HG03354 (cell line): ENCODE results near the gene ZNF560.

Experiments
- ATAC-seq: cut with Tn5 transposase; IDR thresholded peaks from one replicate; pipeline ENCODE4 v1.9.1; 2021; ENCODE audit warnings: mild to moderate bottlenecking; ENCODE audit not compliant: unreplicated experiment, poor library complexity, severe bottlenecking

Gene ZNF560

DNA sequence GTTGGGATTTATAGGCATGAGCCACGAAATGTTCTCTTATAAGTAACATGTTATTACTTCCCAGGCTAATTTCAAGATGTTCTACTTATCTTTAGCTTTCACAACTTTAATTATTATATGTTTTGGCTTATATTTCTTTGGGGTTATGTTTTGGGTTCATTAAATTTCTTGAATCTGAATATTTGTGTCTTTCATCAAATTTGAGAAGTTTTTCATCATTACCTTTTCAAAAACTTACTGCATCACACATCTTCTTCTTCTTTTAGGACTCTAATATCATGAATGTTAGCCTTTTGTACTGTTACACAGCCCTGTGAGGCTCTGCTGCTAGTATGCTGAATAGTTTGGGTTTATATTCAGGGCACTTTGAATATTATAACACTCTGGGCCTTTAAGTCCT, 53.4 kb downstream of the ZNF560 start:
- ATAC-seq = no peak

DNA sequence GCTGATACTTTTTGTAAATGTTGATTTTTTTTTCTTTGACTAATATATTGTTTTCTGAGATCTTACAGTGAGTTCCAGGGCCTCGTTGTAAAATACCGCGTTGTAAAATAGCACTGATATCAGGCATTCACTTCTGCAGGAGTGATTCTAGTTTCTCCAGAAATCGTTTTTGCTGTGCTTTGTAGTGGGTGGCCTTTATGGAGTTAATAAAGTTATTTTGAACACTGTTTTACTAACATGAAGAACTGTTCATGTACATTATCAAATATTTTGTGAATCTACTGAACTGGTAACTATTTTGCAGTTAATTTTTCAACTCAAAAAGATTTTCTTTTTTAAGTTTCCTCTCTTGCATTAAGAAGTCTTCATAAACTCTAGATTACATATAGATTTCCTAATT, 62.1 kb downstream of the ZNF560 start:
- no peak for ATAC-seq

DNA sequence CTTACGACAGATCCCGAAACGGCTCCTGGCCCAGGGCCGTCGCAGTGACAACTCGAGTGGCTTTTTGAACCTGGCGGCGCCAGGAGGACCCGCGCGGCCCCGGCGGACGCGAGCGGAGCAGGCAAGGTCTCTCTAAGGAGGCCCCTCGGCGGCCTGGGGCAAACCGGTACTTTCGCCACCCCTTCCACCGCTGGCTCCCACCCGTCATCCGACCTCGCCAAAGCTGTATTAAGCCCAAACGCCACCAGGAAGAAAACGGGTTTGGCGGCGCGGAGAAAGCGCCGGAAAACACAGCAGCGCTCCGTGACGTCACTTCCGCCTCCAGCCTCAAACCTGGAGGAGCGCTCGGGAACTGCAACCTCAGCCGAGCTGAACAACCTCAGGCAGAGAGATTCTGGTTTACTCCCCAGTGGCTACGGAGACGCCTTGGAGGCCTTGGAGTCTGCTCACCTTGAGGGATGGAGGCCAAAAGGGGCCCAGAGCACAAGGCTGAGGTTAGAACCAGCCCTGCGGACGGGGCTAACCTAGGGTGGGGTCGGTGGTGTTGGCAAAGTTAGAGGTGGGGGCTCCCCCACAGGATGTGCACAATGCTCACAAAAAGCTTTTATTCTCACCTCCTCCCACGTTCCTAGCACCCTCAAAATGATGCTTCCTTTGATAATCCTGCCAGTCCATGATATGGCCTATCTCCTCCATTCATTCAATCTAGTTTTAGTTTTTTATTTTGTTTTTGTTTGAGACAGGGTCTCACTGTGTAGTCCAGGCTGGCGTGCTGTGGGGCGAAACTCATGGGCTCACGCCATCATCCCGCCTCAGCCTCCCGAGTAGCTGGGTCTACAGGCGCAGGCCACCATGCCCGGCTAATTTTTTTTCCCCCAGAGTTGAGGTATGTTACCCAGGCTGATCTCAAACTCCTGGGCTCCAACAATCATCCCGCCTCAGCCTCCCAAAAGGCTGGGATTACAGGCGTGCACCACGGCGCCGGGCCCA, 62.8 kb downstream of the ZNF560 start, which contains the start of gene ZNF266:
TSS of gene ZNF266 (minus strand) at position 295 of the 990 bp plus-strand sequence. CDS start 15,484 bp downstream, outside the sequence.
- ATAC-seq = peak; percentile 96

DNA sequence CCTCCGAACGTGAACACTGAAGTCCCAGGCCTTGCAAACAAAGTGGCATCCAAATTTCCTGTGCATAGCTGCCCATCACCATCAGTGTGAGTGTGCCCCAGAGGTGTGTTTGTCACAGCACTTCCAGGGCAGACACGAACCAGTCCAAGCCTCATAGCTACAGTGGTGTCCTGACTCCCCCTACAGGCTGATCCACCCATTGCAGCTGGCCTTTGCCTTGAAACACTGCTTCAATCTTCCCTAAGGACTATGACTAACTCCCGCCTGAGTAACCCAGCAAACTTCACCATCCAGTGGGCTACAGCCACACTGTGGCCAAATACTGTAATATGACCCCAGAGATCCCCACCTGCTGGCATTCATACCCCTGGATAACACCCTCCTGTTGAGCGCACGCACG, 66.9 kb downstream of the ZNF560 start:
- no peak for ATAC-seq

DNA sequence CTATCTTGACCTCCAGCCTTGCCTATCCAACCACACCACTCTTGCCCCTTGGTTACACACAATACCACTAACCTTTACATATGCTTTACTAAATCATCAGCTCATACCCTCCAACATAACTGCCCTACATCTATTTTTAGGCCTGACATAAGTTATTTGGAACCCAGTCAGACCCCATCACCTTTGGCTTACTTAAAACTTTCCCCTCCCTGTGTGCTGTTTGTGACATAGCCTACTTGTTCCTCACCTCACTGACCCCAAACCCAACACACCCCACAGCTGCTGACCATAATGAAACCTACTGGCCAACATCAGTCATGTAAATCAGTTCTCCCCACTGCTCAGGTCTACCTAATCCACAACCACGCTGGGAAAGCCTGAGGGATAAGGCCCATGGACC, 68.0 kb downstream of the ZNF560 start:
- ATAC-seq = no peak

DNA sequence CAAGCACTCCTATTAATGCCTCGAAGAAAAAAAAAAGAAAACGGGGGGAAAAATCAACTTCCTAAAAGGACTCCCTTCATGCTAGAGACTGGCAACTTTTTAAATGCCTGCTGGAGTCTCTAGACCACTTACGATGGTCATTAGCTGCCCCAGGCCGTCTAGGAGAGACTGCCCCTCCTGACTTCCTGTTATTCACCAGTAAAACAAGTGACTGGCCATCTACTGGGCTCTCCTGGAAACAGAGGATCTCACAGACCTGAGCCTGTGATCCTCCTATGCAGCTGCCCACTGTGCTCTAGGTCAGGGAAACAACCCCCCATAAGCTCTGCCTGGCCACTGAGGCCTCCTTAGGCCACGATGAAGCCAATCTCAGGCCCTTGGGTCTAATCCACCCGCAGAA, 70.5 kb downstream of the ZNF560 start:
- ATAC-seq = no peak
